HG02943 (cell line): Measurements from ENCODE around the gene MTHFSD.

ENCODE experiments used
- ATAC-seq: cut with Tn5 transposase; IDR thresholded peaks from one replicate; pipeline ENCODE4 v1.9.1; 2021; ENCODE audit warnings: mild to moderate bottlenecking, low read depth, moderate library complexity; ENCODE audit not compliant: unreplicated experiment

MTHFSD gene

GRCh38 chr16:86570558-86571529 lies 15.8 kb upstream of the MTHFSD start:
- ATAC-seq: no peak

GRCh38 chr16:86569701-86570447 lies 14.8 kb upstream of the MTHFSD start:
- no peak for ATAC-seq

- no peak for ATAC-seq
Measured at GRCh38 chr16:86568677-86569623, 13.9 kb upstream of the MTHFSD start.

DNA sequence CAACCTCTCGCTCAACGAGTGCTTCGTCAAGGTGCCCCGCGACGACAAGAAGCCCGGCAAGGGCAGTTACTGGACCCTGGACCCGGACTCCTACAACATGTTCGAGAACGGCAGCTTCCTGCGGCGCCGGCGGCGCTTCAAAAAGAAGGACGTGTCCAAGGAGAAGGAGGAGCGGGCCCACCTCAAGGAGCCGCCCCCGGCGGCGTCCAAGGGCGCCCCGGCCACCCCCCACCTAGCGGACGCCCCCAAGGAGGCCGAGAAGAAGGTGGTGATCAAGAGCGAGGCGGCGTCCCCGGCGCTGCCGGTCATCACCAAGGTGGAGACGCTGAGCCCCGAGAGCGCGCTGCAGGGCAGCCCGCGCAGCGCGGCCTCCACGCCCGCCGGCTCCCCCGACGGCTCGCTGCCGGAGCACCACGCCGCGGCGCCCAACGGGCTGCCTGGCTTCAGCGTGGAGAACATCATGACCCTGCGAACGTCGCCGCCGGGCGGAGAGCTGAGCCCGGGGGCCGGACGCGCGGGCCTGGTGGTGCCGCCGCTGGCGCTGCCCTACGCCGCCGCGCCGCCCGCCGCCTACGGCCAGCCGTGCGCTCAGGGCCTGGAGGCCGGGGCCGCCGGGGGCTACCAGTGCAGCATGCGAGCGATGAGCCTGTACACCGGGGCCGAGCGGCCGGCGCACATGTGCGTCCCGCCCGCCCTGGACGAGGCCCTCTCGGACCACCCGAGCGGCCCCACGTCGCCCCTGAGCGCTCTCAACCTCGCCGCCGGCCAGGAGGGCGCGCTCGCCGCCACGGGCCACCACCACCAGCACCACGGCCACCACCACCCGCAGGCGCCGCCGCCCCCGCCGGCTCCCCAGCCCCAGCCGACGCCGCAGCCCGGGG lies 12.9 kb upstream of the MTHFSD start:
- no peak for ATAC-seq

DNA sequence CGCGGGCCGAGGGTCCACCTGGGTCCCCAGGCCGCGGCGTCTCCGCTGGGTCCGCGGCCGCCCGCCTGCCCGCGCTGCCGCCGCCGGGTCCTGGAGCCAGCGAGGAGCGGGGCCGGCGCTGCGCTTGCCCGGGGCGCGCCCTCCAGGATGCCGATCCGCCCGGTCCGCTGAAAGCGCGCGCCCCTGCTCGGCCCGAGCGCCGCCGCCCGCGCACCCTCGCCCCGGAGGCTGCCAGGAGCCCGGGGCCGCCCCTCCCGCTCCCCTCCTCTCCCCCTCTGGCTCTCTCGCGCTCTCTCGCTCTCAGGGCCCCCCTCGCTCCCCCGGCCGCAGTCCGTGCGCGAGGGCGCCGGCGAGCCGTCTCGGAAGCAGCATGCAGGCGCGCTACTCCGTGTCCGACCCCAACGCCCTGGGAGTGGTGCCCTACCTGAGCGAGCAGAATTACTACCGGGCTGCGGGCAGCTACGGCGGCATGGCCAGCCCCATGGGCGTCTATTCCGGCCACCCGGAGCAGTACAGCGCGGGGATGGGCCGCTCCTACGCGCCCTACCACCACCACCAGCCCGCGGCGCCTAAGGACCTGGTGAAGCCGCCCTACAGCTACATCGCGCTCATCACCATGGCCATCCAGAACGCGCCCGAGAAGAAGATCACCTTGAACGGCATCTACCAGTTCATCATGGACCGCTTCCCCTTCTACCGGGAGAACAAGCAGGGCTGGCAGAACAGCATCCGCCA lies 12.1 kb upstream of the MTHFSD start:
- ATAC-seq: no peak

- ATAC-seq: no peak
Measured at GRCh38 chr16:86566601-86566965, 11.5 kb upstream of the MTHFSD start, which contains the start of gene FOXC2. FOXC2 (plus strand) TSS chr16:86566829; CDS start chr16:86567336, 507 bp downstream.

- no peak for ATAC-seq
Measured at GRCh38 chr16:86565644-86566511, 10.8 kb upstream of the MTHFSD start.

GRCh38 chr16:86565181-86565631 lies 10.2 kb upstream of the MTHFSD start:
- no peak for ATAC-seq

GRCh38 chr16:86563469-86564345 lies 8.7 kb upstream of the MTHFSD start:
- ATAC-seq: peak; percentile 68

DNA sequence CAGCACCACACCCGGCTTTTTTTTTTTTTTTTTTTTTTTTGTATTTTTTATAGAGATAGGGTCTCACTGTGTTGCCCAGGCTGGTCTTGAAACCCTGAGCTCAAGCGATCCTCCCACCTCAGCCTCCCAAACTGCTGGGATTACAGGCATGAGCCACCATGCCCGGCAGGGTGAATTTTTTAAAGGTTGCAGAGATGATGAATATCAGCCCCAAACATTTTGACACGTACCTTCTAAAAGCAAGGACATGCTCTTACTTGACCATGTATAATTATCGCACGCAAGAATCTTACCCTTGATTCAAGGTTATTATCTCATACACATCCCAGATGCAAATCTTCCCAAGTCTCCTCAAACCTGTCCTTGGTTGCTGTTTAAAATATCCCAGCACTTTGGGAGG lies 7.3 kb upstream of the MTHFSD start:
- no peak for ATAC-seq

- no peak for ATAC-seq
Measured at GRCh38 chr16:86559802-86560305, 4.8 kb upstream of the MTHFSD start.

GRCh38 chr16:86558355-86559193 lies 3.5 kb upstream of the MTHFSD start:
- ATAC-seq: no peak

DNA sequence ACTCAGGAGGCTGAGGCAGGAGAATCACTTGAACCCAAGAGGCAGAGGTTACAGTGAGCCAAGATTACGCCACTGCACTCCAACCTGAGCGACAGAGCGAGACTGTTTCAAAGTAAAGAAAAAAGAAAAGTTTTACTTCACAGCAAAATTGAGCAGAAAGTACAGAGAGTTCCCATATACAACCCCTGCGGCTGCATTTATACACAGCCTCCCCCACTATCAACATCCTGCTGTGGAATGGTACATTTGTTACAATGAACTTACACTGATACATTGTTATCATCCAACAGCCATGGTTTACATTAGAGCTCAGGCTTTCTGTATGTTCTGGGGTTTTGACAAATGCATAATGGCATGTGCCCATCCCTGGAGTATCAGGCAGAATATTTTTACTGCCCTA lies 2.6 kb upstream of the MTHFSD start:
- no peak for ATAC-seq

- ATAC-seq: no peak
Measured at GRCh38 chr16:86556576-86556975, 1.5 kb upstream of the MTHFSD start.

DNA sequence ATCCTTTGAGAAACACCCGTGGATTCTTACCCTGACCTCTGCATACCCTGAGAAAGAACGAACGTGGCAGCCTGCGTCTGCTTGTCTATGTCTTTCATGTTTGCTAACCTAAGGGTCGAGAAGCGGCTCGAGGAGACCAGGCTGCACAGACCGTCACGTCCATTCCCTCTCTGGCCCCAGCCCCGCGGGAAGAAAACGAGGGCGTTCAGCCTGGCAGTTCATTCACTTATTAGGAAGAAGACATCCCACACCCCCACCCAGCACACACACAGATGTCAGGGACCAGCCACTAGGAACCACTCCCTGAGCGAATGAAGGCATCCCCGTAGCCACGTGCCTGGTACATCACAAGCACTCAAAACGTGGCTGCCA lies 655 bp upstream of the MTHFSD start:
- no peak for ATAC-seq

DNA sequence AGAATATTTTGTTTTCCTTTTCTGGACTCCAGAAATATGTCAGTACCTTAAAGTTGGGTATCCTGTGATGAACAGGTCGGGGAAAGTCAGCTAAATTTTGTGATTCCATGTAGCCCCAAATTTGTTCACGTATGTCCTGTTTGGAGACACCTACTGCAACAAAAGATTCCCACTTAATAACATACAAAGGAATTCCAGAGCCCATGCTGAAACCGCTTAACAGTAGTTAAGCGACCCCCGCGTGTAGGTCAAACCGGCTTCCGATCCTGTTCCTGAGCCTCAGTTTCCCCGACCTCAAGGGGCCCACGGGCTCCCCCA lies 477 bp downstream of the MTHFSD start:
- no peak for ATAC-seq
